CD8-positive, alpha-beta memory T cell (primary cell): ENCODE measurements around the gene KDM2B. TPM values are rescaled to one million over a fixed set of nuclear protein-coding genes. Genes with fewer than 3 reads are reported as not detected.
A peak's percentile ranks its signal among the peaks of the same experiment; 100 is the strongest.

ENCODE experiments used
- CTCF ChIA-PET: fragments of 350-600 bp; sonication (Branson Sonifier 250); formaldehyde crosslinking; loops from one replicate; lab custom pipeline; 2021; ENCODE audit warnings: antibody characterized with exemption; lab: Charles Lee
- POLR2A ChIA-PET: fragments of 350-600 bp; sonication (Branson Sonifier 250); formaldehyde crosslinking; loops from one replicate; lab custom pipeline; 2021; ENCODE audit warnings: antibody characterized with exemption; lab: Charles Lee
- DNase-seq, 5 donors: peaks; one replicate each; pipeline versions ENCODE4 v3.0.0 to v3.0.0-alpha.2; 2020 to 2022; ENCODE audit warnings: mixed read lengths in 1 of 5
- H3K27ac ChIP-seq: one replicate; pipeline ENCODE4 v1.7.0; 2013; ENCODE audit warnings: low read depth, mild to moderate bottlenecking, low read length, moderate library complexity
- H3K27me3 ChIP-seq: 2 replicates; pipeline ENCODE4 v1.7.0; 2013; ENCODE audit warnings: low read length, mild to moderate bottlenecking; ENCODE audit not compliant: insufficient read depth, poor library complexity, severe bottlenecking
- H3K36me3 ChIP-seq: 2 replicates; pipeline ENCODE4 v1.7.0; 2013; ENCODE audit warnings: mild to moderate bottlenecking, low read length, moderate library complexity; ENCODE audit not compliant: insufficient read depth
- H3K4me1 ChIP-seq: 2 replicates; pipeline ENCODE4 v1.7.0; 2013; ENCODE audit warnings: mild to moderate bottlenecking, low read length, moderate library complexity; ENCODE audit not compliant: insufficient read depth
- H3K4me3 ChIP-seq: 2 replicates; pipeline ENCODE4 v1.7.0; 2013; ENCODE audit warnings: mild to moderate bottlenecking, low read length
- H3K9me3 ChIP-seq: 2 replicates; pipeline ENCODE4 v1.7.0; 2013; ENCODE audit warnings: mild to moderate bottlenecking, low read length
- H3K27ac Mint-ChIP-seq, 8 donors: one replicate each; pipeline ENCODE4 v1.8.0; 2020 to 2021; ENCODE audit warnings: mixed read lengths in 8 of 8, mild to moderate bottlenecking in 6 of 8, inconsistent platforms in 3 of 8, moderate library complexity in 3 of 8
- H3K27me3 Mint-ChIP-seq, 2 donors: one replicate each; pipeline ENCODE4 v1.8.0; 2020 to 2021; ENCODE audit warnings: mixed read lengths in 2 of 2, mild to moderate bottlenecking in 1 of 2, moderate library complexity in 1 of 2
- H3K36me3 Mint-ChIP-seq, 3 donors: one replicate each; pipeline ENCODE4 v1.8.0; 2020 to 2021; ENCODE audit warnings: mixed read lengths in 3 of 3, inconsistent platforms in 1 of 3, mild to moderate bottlenecking in 1 of 3
- H3K4me1 Mint-ChIP-seq, 3 donors: one replicate each; pipeline ENCODE4 v1.8.0; 2020 to 2021; ENCODE audit warnings: mixed read lengths in 3 of 3, inconsistent platforms in 1 of 3, mild to moderate bottlenecking in 1 of 3
- H3K4me3 Mint-ChIP-seq, 7 donors: one replicate each; pipeline ENCODE4 v1.8.0; 2020 to 2021; ENCODE audit warnings: mixed read lengths in 7 of 7, mild to moderate bottlenecking in 6 of 7, moderate library complexity in 4 of 7, inconsistent platforms in 2 of 7
- H3K9me3 Mint-ChIP-seq, 5 donors: one replicate each; pipeline ENCODE4 v1.8.0; 2020 to 2022; ENCODE audit warnings: mixed read lengths in 5 of 5, mild to moderate bottlenecking in 3 of 5, moderate library complexity in 2 of 5, inconsistent platforms in 1 of 5
- polyA plus RNA-seq: library from polyadenylated mRNA; unstranded; fragments of 300-500 nt; fragmentation: Illumina TruSeq; gene quantifications from one replicate; pipeline ENCODE4 v1.2.3, GENCODE V29; 2021
- total RNA-seq, 2 experiments: library from RNA; stranded (reverse); gene quantifications; one replicate each; pipeline ENCODE4 v1.2.3, GENCODE V29; 2021

Gene KDM2B
- total and polyA plus RNA-seq, 3 experiments from 2014 or later, result 18.3 to 64.0 (median 63.2) TPM

GRCh38 chr12:121558956-121559355 is 21.9 kb downstream of the KDM2B start:
- ChIA-PET CTCF (interaction anchor here (12.7 kb wide), 1 partner anchor 69 kb away, joined by 150 read pairs; the partner anchor contains the start of gene ORAI1), POLR2A (no interaction called here)
- Histone ChIP-seq H3K9me3 (no peaks in the 10 kb centered on the region), H3K36me3 (peaks cover 3% of the 10 kb centered on the region), H3K27ac (no peak overlapping the region), H3K4me3 (no peak overlapping the region), H3K4me1 (peaks cover 4% of the 10 kb centered on the region), H3K27me3 (no peaks in the 10 kb centered on the region)
- Mint-ChIP-seq H3K27me3 (no peaks in the 10 kb centered on the region), H3K36me3 (peaks cover 0 to 42% (median 8%) of the 10 kb centered on the region in 3 donors), H3K4me3 (peak overlapping the region in 2 of 7 donors; percentile 11 to 47), H3K27ac (peak overlapping the region; percentile 29 to 98 (median 90)), H3K4me1 (peaks cover 18 to 28% (median 20%) of the 10 kb centered on the region in 3 donors), H3K9me3 (no peaks in the 10 kb centered on the region)
- DNase-seq, result no peak

GRCh38 chr12:121550974-121551634 is 29.7 kb downstream of the KDM2B start:
- Histone ChIP-seq H3K4me1 (peaks cover 13% of the 10 kb centered on the region), H3K9me3 (no peaks in the 10 kb centered on the region), H3K27ac (no peak overlapping the region), H3K27me3 (no peaks in the 10 kb centered on the region), H3K36me3 (peaks cover 12% of the 10 kb centered on the region), H3K4me3 (no peak overlapping the region)
- ChIA-PET POLR2A (interaction anchor here (0.7 kb wide), 1 partner anchor 76 kb away, joined by 3 read pairs; the partner anchor contains the start of gene ORAI1), CTCF (interaction anchor here (0.7 to 12.7 kb wide), 9 partner anchors 9 to 132 kb away, joined by 3 to 150 read pairs (median 6); partner anchors contain the start of genes MORN3 and ORAI1)
- H3K36me3 Mint-ChIP-seq, result peaks cover 0 to 50% (median 9%) of the 10 kb centered on the region in 3 donors
- no peaks in the 10 kb centered on the region for H3K9me3 Mint-ChIP-seq
- H3K27me3 Mint-ChIP-seq, result no peaks in the 10 kb centered on the region
- H3K4me1 Mint-ChIP-seq, result peaks cover 9 to 12% (median 12%) of the 10 kb centered on the region in 3 donors
- no peak overlapping the region for H3K4me3 Mint-ChIP-seq
- no peak for DNase-seq
- peak overlapping the region; percentile 10 to 98 (median 96) for H3K27ac Mint-ChIP-seq

DNA sequence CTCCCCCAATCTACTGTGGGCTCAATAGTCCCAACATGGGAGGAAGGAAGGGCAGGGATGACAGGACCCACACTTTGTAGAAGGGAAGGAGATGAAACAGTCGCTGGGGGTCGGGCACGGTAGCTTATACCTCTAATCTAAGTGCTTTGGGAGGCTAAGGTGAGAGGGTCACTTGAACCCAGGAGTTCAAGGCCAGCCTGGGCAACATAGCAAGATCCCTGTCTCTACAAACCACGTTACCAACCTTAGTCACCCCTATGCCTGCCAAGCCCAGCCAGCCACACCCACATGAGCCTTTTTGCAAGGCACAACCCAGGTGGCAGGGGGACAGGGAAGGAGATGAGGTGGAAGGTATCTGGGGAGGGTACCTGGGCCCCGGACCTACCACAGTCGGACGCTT is 31.7 kb downstream of the KDM2B start:
- ChIA-PET CTCF (interaction anchor here (1.0 to 12.7 kb wide), 2 partner anchors 31 to 79 kb away, joined by 3 to 150 read pairs; partner anchors contain the start of gene ORAI1), POLR2A (no interaction called here)
- H3K27ac ChIP-seq, result no peak overlapping the region
- H3K36me3 Mint-ChIP-seq, result peaks cover 0 to 57% (median 9%) of the 10 kb centered on the region in 3 donors
- H3K4me3 ChIP-seq, result no peak overlapping the region
- H3K4me3 Mint-ChIP-seq, result peak overlapping the region in 1 of 7 donors; percentile 44
- peaks cover 13% of the 10 kb centered on the region for H3K4me1 ChIP-seq
- H3K27ac Mint-ChIP-seq, result peak overlapping the region in 1 of 8 donors; percentile 88
- no peaks in the 10 kb centered on the region for H3K9me3 ChIP-seq
- no peaks in the 10 kb centered on the region for H3K27me3 Mint-ChIP-seq
- H3K9me3 Mint-ChIP-seq, result no peaks in the 10 kb centered on the region
- peaks cover 12% of the 10 kb centered on the region for H3K36me3 ChIP-seq
- H3K4me1 Mint-ChIP-seq, result peaks cover 9 to 12% (median 12%) of the 10 kb centered on the region in 3 donors
- H3K27me3 ChIP-seq, result no peaks in the 10 kb centered on the region
- no peak for DNase-seq

GRCh38 chr12:121545480-121545879 is 35.3 kb downstream of the KDM2B start:
- POLR2A ChIA-PET, result interaction anchor here (0.6 kb wide), 1 partner anchor 544 kb away, joined by 3 read pairs; no protein-coding TSS in a partner anchor
- Histone ChIP-seq H3K4me1 (no peaks in the 10 kb centered on the region), H3K27ac (no peak overlapping the region), H3K9me3 (no peaks in the 10 kb centered on the region), H3K4me3 (no peak overlapping the region), H3K36me3 (peaks cover 12% of the 10 kb centered on the region), H3K27me3 (no peaks in the 10 kb centered on the region)
- no peak overlapping the region for H3K4me3 Mint-ChIP-seq
- no peaks in the 10 kb centered on the region for H3K9me3 Mint-ChIP-seq
- peaks cover 0 to 3% (median 0%) of the 10 kb centered on the region in 3 donors for H3K4me1 Mint-ChIP-seq
- H3K36me3 Mint-ChIP-seq, result peaks cover 0 to 48% (median 7%) of the 10 kb centered on the region in 3 donors
- no peak for DNase-seq
- CTCF ChIA-PET, result interaction anchor here (1.1 to 1.6 kb wide), 3 partner anchors 46 to 124 kb away, joined by 3 read pairs; partner anchors contain the start of gene MORN3
- H3K27ac Mint-ChIP-seq, result no peak overlapping the region
- H3K27me3 Mint-ChIP-seq, result no peaks in the 10 kb centered on the region

DNA sequence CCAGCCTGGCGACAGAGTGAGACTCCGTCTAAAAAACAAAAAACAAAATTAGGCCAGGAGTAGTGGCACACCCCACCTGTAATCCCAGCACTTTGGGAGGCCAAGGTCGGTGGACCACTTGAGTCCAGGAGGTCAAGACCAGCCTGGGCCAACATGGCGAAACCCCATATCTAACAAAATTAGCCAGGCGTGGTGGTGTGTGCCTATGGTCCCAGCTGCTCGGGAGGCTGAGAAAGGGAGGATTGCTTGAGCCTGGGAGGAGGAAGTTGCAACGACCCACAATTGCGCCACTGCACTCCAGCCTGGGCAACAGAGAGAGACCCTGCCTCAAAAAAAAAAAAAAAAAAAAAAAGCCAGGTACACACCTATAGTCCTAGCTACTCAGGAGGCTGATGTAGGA is 37.0 kb downstream of the KDM2B start:
- no peaks in the 10 kb centered on the region for H3K9me3 ChIP-seq
- Mint-ChIP-seq H3K4me3 (no peak overlapping the region), H3K9me3 (no peaks in the 10 kb centered on the region), H3K27ac (no peak overlapping the region), H3K27me3 (no peaks in the 10 kb centered on the region), H3K36me3 (peaks cover 0 to 43% (median 8%) of the 10 kb centered on the region in 3 donors), H3K4me1 (peaks cover 4 to 9% (median 8%) of the 10 kb centered on the region in 3 donors)
- no peaks in the 10 kb centered on the region for H3K27me3 ChIP-seq
- peaks cover 5% of the 10 kb centered on the region for H3K36me3 ChIP-seq
- H3K27ac ChIP-seq, result no peak overlapping the region
- DNase-seq, result no peak
- POLR2A ChIA-PET, result no interaction called here
- peaks cover 3% of the 10 kb centered on the region for H3K4me1 ChIP-seq
- H3K4me3 ChIP-seq, result no peak overlapping the region
- CTCF ChIA-PET, result interaction anchor here (1.0 to 1.1 kb wide), 2 partner anchors 9 to 43 kb away, joined by 3 read pairs; no protein-coding TSS in a partner anchor

DNA sequence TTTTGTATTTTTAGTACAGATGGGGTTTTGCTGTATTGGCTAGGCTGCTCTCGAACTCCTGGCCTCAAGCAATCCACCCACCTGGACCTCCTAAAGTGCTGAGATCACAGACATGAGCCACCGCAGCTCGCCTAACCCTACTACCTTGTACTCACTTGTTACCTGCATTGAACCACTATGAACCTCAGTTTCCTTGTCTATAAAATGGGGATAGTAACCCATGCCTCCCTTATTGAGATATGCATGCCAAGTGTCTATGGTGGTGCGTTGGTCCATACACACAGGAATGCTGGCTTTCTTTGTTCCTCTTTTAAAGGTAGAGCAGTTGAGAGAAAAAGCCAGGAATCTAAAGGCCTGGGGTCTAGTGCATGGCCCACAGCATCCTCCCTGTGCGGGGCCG is 40.9 kb downstream of the KDM2B start:
- Mint-ChIP-seq H3K9me3 (no peaks in the 10 kb centered on the region), H3K4me1 (peaks cover 30 to 36% (median 34%) of the 10 kb centered on the region in 3 donors), H3K27me3 (no peaks in the 10 kb centered on the region), H3K27ac (peak overlapping the region in 4 of 8 donors; percentile 33 to 71 (median 55)), H3K36me3 (peaks cover 0 to 16% (median 3%) of the 10 kb centered on the region in 3 donors), H3K4me3 (peak overlapping the region in 4 of 7 donors; percentile 9 to 82 (median 27))
- Histone ChIP-seq H3K4me1 (peaks cover 32% of the 10 kb centered on the region), H3K9me3 (no peaks in the 10 kb centered on the region), H3K27me3 (no peaks in the 10 kb centered on the region), H3K4me3 (no peak overlapping the region), H3K36me3 (no peaks in the 10 kb centered on the region), H3K27ac (no peak overlapping the region)
- CTCF ChIA-PET, result interaction anchor here (0.7 kb wide), 1 partner anchor 120 kb away, joined by 3 read pairs; no protein-coding TSS in a partner anchor
- POLR2A ChIA-PET, result interaction anchor here (1.2 kb wide), 1 partner anchor 40 kb away, joined by 9 read pairs; no protein-coding TSS in a partner anchor
- DNase-seq, result no peak

DNA sequence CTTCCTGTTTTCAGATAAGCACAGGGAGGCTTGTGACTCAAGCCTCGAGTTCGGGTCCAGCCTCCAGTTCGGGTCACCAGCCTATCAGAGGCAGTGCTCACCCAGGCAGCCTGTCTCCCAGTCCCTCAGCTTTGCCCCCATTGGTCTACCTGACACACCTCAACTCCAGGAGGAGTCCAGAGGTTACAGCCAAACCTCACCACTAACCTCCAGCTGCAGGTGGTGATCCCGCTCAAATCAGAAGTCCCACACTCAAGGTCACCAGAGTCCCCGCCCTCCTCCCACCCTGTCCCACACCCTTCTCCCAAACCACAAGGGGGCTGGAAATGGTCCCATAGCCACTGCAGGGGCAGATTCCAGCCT is 42.1 kb downstream of the KDM2B start:
- peak overlapping the region; percentile 57 for H3K27ac ChIP-seq
- Mint-ChIP-seq H3K27ac (peak overlapping the region in 7 of 8 donors; percentile 88 to 99 (median 93)), H3K4me1 (peaks cover 39 to 46% (median 43%) of the 10 kb centered on the region in 3 donors), H3K36me3 (peaks cover 2 to 19% (median 6%) of the 10 kb centered on the region in 3 donors), H3K9me3 (no peaks in the 10 kb centered on the region), H3K4me3 (peak overlapping the region; percentile 84 to 99 (median 89)), H3K27me3 (no peaks in the 10 kb centered on the region)
- H3K9me3 ChIP-seq, result no peaks in the 10 kb centered on the region
- POLR2A ChIA-PET, result interaction anchor here (0.5 to 0.6 kb wide), 2 partner anchors 10 to 77 kb away, joined by 3 to 5 read pairs; no protein-coding TSS in a partner anchor
- peaks cover 40% of the 10 kb centered on the region for H3K4me1 ChIP-seq
- H3K27me3 ChIP-seq, result no peaks in the 10 kb centered on the region
- DNase-seq, result no peak
- CTCF ChIA-PET, result no interaction called here
- H3K36me3 ChIP-seq, result no peaks in the 10 kb centered on the region
- H3K4me3 ChIP-seq, result peak overlapping the region; percentile 38
